Right renal pelvis (tissue), 4 donors: ENCODE results near the gene FSTL3. TPM values are rescaled to one million over a fixed set of nuclear protein-coding genes. Genes with fewer than 3 reads are reported as not detected.
"Not testable (repeated sequence)": the region's sequence is repeated elsewhere in the genome, so short reads cannot be mapped to it uniquely, and the experiment has no call there.

Experiments
- DNase-seq, 4 donors: peaks; one replicate each; pipeline ENCODE4 v3.0.0-alpha.2; 2013; ENCODE audit warnings: low read depth in 4 of 4, low spot score in 3 of 4, missing footprints in 1 of 4
- polyA plus RNA-seq, 4 donors: library from polyadenylated mRNA; unstranded; fragments of 120-200 nt; gene quantifications; one replicate each; pipeline ENCODE4 v1.2.1, GENCODE V29; 2013; ENCODE audit not compliant: insufficient read length in 4 of 4

The FSTL3 gene
- polyA plus RNA-seq, 4 donors: 13.8 to 22.5 (median 16.3) TPM

DNA sequence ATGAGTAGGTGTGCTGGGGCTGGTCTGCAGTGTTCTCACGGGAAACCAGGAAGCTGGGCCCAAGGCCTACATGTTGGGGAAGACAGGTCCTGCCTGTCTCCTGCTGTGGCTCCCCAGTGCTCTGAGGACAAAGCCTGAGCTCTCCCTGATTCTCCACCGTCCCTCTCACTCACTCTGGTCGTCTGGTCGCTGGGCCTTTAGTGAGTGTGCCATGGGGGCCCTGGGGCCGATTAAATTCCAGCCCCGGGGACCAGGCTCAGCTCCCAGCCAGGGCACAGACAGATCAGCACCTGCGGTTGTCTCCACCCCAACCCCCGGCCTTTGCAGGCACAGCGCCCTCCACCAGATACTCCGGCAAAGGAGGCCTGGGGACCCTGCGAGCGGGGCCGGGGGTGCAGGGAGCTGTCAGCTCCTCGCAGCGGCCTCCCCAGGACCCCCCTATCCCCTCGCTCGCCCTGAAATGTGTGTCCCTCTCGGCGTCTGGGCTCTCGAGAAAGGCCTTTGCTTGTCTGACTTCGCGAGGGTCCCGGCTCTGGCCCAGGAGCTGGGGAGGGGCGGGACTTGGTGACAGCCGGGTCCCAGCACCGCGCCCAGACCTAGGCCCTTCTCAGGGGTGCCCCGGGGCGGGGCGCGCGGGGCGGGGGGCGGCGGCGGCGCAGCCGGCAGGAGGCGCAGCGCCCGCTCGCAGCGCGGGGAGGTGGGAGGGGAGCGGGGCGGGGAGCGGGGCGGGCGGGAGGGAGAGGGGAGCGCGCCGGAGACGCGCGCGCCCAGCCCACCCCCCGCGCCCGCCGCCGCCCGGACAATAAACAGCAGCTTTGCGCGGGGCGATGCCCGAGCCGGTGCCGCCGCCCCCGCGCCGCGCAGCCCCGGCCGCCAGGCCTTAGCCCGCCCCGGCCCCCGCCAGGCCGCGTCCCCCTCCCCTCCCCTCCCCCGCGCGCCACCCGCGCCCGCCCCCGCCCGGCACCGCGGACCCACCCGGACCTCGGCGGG lies 32.3 kb downstream of the FSTL3 start, which contains the start of gene PALM:
Gene PALM, plus strand, starts transcription at position 782 of the 990 bp plus-strand sequence. CDS start 212 bp downstream, outside the sequence.
- no peak for DNase-seq

DNA sequence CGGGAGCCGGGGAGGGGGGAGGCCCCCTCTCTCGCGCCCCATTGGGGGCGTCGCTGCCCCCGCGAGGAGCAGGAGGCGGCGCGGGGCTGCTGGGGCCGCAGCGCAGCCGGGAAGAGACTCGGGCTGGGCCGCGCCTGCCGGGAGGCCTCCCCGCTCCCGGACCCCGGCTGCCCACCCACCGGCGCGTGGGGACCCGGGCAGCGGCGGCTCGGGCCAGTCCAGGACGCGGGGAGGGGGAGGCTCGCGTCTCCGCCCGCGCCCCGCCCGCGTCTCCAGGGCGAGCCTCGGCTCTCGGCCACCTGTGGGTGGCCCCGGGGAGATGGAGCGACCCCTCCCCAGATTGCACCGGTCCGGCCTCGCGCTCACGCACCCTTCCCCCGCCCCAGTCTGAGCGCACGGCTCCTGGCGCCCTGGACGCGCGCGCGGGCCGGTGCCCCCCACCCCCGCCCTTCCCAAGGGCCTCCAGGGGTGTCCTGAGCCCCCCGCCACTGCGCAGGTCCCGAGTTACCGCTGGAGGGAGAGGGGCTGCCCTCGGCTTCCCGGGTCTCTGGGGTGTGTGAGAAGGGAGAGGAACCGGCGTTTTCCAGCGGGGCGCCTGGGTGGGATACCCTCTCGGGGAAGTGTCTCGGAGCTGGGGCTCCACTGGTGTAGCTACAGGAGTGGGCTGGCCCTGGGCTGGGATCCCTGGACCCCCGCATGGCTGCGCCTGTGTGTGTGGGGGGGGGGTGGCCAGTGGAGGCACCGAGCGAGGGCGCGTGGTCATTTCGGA lies 33.2 kb downstream of the FSTL3 start:
- DNase-seq: no peak

DNA sequence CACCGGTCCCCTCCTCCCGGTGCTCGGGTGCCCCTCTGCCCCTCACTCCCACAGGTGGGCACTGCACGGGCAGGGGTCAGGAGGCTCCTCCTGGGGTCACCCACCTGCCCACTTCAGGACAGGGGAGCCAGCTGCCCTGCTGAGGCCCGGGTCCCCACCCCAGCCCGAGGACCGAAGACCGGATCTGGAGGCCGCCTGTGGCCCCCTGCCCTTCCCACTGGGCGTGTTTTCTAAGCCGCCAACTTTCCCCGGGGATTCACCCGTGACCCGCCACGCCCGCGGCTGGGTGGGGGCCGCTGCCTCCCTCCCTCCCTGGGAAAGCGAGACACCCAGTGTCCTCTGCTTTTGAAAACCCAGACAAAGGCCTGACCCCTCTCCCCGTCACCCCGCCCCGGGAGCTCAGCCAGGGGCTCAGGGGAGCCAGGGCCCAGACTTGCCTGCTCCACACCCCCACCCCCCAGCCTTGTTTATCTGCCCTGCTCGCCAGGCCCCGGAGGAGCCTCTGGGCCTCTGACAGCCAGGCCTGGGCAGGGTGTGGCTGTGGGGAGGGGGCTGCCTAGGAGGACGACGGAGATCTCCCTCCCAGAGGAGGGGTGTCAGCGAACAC lies 33.9 kb downstream of the FSTL3 start:
- no peak for DNase-seq

DNA sequence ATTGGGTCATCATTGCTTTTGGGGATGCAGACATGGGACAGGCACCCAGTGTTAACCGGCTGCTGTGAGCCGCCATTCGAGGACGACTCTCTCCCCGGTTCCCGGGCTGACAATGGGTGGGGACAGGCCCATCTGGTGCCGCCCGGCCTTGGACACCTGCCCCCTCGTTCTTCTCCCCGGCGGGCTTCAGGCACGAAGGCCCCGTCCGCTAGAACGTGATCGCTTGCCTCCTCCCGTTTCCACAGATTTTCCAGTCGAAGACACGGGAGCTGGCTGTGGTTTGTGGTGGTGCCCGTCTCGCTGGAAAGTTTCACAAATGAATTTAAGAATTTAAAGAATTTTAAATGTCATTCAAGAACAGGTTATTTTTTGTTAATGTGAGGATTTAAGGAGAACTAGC lies 34.6 kb downstream of the FSTL3 start:
- DNase-seq: no peak

DNA sequence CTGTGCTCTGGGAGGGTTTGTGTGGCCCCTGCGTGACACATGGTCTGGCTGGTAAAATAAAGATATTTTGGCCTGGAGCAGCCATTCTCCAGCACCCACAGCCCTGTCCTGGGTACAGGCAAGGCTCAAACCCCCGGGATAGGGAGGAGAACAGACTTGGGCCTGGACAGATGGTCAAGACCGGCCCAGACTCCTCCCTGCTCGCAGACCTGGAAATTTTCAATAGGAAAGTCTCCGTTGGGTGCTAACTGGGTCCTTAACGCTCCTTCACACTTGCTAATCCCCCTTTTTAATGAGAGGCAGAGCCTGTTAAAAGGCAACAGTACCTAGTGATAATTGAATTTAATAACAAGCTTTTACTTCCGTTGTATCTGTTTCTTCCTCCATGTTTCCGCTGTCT lies 35.1 kb downstream of the FSTL3 start:
- no peak for DNase-seq

DNA sequence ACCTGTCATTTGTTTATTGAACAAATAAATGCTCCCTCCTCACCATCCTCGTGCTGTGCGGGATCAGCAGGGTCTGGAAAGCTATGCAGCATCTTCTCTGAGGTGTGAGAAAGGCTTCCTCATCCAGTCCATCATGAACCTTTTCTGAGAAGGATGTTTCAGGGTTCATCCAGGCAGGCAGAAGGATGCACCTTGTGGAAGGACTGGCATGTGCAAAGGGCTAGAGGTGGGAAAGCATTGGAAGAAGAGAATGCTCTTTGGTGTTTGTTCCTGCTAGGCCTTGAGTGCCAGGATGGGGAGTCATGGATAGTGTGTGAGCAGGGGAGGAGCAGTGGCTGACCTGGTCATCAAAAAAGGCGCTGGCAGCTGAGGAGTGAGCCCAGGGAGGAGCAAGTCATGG lies 39.2 kb downstream of the FSTL3 start:
- DNase-seq: no peak

DNA sequence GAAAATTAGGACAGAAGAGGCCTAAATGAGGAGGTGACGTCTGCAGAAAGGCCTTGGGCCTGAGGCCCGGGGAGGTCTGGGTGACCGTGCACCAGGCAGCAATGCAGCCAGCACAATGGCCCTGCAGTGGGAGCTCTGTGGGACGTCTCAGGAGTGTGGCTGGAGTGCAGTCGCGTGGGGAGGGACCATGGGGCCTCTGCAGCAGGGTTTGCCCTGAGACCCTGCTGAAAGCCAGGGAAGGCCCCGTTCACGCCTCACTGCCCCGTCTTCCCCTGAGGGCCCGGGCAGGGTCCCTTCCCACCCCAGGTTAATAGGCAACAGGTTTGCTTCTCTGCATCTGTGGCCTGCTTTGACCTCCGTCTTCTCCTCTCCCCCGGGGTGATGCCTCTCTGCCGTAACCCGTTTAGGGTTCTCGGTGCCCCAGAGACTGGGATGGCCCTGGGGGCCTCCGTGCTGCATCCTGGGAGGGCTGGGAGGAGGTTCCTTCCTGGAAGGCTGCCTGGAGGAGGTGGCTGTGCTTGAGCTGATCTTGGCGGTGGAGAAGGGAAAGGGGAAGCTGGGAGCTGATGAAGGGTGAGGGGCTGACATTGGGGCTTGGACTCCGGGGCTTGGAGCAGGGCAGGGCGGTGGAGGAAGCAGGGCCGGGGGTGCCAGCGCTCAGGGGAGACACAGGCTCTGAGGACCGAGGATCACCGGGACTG lies 42.2 kb downstream of the FSTL3 start:
- no peak for DNase-seq

DNA sequence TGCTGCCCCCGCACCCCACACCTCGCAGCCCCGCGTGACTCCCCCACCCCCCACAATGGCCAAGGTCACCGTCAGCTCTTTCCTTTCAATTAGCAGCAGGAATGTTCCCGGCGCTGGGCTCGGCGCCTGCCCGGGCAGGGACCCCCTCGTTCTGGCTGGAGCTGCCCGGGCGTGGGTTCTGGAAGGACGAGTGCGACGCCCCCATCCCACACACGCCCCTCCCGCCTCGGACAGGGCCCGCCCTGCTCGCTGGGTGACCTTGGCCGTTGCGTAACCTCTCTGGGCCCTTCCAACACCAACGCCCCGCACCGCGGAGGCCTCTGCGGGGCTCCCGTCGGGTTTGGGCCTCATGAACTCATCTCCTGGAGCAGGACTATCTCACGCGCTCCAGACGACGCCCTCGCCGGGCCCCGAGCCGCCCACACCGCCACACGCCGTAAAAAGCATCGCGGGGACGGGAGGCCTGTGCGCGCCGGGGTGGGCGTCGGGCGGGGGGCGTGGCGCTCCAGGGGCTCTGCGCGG lies 42.9 kb downstream of the FSTL3 start:
- no peak for DNase-seq

DNA sequence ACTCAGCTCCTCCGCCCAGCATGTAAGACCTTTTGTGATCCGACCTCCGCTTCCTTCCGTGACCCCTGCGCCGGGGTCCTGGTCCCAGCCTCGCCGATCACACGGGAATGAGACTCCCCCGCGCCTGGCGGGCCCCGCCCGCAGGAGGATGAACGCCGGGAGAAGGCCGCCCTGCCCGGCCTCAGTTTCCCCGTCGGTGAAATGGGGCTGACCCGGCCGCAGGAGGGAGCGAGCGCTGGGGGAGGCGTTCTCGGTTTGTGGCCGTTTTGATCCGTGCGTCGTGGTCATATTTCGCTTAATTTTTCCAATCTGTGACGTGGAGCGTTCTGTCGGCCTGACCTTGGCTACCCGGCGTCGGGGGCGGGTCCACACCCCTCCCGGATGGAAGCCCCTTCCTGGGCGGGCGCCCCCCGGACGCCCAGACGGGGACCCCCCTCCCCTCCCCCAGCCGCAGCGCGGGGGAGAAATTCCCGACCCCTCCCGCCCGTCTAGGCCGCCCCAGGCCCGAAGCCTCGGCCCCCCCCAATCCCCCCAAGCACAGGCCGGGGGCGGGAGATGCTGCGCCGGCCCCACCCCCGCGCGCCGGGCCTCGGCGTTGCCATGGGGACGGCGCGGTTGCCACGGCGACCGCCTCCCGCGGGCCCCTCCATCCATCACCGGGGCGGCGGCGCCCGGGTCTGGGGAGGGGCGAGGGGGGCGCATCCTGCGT lies 43.6 kb downstream of the FSTL3 start:
- DNase-seq: no peak

DNA sequence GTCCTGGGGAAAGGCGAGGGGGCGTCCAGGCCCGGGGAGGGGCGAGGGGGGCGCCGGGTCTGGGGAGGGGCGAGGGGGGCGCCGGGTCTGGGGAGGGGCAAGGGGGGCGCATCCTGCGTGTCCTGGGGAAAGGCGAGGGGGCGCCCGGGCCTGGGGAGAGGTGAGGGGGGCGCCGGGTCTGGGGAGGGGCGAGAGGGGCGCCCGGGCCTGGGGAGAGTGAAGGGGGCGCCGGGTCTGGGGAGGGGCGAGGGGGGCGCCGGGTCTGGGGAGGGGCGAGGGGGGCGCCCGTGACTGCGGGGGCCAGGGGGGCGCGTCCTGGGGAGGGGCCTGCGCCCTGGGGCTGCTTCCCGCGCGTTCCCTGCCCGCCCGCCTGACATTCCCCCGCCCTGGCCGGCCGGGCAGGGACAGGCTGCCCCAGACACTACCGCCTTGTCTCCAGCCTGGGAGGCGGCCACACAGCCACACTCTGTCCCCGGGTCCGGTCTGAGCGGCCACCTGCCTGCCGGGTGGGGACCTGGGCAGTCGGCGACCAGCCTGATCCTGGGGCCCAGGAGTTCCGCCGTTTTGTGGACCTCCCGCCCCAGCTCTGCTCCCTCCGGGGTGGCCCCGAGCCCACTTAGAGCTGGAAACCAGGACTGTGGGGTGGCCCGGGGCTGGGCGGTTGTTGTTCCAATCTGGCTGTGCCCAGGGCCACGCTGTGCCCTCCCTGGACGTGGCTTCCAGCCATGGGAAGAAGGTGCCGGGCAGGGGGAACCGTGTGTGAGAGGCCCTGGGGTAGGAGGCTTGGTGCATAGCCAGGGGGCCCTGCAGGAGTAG lies 44.4 kb downstream of the FSTL3 start:
- no peak for DNase-seq

DNA sequence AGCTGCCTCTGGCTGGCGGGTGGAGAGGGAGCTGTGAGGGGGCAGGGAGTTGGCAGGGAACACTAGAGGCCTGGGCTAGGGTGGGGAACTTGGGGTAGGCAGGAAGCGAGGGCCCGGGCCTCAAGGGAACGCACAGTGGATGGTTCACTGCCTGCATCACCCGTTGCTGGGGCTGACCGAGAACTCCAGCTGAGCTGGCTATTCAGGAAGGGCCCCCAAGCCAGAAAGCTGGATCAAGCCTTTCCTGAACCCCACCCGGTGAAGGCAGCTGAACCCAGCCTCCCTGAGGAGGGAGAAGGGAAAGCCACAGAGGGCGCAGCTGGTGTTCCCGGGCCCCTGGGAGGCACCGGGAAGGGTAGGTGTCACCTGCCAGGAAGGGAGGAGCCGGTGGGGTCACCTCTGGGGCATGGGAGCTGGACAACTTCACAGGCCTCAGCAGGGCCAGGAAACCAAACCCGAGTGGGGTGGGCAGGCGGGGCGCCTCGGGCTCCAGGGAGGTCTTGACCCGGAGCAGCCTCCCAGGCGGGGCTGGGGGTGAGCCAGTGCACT lies 46.4 kb downstream of the FSTL3 start:
- no peak for DNase-seq

DNA sequence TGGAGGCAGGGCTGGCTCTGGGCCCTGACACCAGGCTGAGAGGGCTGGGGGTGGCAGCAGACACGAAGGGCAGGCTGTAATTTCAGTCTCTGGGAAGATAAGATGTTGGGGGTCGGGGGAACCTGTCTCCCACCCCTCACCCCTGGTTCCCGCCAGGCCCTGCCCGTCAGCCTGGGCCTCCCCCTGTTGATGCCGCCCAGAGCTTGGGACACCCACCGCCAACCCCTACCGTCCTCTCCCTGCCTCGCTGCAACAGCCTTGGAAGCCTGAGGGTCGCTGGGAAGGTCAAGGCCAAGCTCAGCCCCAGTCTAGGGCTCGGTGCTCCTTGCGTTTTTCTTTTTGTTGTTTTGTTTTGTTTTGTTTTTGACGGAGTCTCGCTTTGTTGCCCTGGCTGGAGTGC lies 47.1 kb downstream of the FSTL3 start:
- no peak for DNase-seq

DNA sequence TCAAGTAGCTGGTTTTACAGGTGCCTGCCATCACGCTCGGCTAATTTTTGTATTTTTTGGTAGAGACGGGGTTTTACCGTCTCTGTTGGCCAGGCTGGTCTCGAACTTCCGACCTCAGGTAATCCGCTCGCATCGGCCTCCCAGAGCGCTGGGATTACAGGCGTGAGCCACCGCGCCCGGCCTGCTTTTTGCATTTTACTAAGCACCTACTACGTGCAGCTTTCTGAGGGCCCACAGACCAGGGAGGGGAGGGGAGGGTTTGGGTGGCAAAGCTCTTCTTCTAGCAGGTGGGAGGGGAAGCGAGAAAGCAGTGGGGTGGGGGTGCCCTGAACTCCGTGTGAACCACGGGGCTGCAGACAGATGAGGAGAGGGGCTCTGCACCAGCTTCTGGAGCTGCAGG lies 47.5 kb downstream of the FSTL3 start:
- DNase-seq: no peak

DNA sequence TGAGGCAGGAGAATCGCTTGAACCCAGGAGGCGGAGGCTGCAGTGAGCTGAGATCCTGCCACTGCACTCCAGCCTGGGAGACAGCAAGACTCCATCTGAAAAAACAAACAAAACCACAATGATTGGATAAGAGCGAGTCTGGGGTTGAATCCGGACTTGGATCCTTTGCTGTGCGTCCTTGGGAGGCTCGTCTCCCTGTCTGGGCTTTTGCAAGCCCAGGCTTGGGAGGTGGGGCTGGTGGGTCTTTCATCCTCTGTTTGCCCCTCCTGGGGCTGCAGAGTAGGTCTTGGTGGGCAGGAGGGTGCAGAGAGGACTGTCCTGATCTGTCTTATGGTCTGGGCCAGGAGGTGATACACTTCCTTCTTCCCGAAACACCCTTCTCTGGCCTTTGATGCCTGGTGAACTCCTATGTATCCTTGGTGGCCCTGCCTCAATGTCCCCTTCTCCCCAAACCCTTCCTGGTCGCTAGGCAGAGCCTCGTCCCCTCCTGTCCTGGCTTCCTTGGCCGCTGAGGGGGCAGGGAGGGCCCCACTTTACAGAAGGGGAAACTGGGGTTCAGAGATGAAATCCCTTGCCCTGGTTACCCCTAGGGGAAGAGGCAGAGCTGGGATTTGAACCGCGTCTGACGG lies 49.4 kb downstream of the FSTL3 start:
- no peak for DNase-seq

DNA sequence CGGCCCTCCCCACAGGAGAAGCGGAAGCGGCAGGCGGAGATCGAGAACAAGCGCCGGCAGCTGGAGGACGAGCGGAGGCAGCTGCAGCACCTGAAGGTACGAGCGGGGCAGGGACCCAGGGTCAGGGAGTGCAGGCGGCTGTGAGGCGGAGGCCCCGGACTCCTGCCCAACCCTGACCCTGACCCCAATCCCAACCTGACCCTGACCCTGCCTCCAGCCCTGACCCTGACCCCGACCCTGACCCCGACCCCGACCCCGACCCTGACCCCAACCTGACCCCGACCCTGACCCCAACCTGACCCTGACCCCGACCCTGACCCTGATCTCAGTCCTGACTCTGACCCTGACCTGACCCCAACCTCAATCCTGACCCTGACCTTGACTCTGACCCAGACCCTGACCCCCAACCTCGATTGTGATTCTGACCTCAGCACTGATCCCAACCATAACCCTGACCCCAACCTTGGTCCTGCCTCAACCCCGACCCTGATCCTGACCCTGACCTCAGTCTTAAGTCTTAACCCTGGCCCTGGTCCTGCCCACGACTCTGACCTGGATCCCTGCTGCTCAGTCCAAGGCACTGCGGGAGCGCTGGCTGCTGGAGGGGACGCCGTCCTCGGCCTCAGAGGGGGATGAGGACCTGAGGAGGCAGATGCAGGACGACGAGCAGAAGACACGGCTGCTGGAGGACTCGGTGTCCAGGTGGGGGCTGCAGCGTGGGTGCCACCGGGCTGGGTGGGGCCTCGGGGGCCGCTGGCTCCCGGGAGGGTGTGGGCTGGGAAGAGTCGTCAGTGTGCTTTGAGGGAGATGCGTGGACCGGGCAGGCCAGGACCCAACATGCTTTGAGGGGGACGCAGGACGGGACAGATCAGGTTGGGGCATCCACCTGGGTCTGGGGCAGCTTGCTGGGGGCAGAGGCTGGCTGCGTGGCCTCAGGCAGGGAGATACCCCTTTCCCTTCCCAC lies 51.1 kb downstream of the FSTL3 start:
- no peak for DNase-seq

DNA sequence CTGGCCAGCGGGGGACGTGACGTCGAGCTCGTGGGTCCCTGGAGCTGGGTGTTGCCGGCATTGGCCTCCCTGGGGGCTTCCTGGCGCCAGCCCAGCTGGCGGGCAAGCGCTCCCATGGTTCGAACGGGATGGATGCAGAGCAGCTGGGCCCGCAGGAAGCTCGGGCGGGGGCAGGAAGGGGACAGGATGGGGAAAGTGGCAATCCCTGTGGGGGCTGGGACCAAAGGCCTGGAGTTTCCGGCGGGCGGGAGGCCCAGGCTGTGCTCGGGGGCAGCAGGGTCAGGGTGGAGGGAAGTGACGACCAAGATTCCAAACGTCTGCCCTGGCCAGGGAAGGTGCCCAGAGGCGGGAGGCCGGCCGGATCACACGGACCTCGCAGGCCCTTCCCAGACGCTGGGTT lies 51.8 kb downstream of the FSTL3 start:
- DNase-seq: no peak

DNA sequence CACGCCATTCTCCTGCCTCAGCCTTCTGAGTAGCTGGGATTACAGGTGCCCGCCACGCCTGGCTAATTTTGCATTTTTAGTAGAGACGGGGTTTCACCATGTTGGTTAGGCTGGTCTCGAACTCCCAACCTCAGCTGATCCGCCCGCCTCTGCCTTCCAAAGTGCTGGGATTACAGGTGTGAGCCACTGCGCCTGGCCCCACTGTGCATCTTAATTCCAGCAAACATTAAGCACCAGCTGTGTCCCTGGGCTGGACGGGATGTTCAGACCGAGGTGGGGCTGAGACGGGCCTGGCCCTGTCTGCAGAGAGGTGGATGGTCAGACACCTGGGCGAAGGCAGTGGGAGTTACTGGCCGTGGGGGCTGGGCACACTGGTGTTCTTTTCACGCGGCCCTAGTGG lies 53.4 kb downstream of the FSTL3 start:
- not testable (repeated sequence) for DNase-seq
